ENCODE measurements around the gene PDGFRA.

GRCh38 chr4:54234497-54235205, 5.6 kb downstream of the PDGFRA start:
- peak; percentile 23; the same call in 1 of the 2 replicates for TF ChIP-seq CTCF (conservative IDR thresholded peaks at IDR 0.05)
- no peak for TF ChIP-seq EZH2 (IDR thresholded peaks at IDR 0.05; ENCODE audit: low read depth)

Measured in PC-9 (cell line).